Measurements from ENCODE around the gene PLXNB1. TPM values are rescaled to one million over a fixed set of nuclear protein-coding genes. Genes with fewer than 3 reads are reported as not detected.

PLXNB1 gene
- total and polyA plus RNA-seq, 2 donors, result 22.7 to 65.7 TPM

GRCh38 chr3:48425281-48425812 is 4.5 kb downstream of the PLXNB1 start:
- no peak overlapping the region for H3K27ac ChIP-seq (ENCODE audit: low read depth)
- no peaks in the 10 kb centered on the region for H3K4me1 ChIP-seq (ENCODE audit: insufficient read depth)
- H3K36me3 ChIP-seq (ENCODE audit: insufficient read depth), result no peaks in the 10 kb centered on the region
- H3K4me3 ChIP-seq (ENCODE audit: low read depth, low read length), result no peak overlapping the region
- no peak for DNase-seq (ENCODE audit: extremely low spot score)
- 36% methylated on average over 13 of the region's 13 CpGs for WGBS

DNA sequence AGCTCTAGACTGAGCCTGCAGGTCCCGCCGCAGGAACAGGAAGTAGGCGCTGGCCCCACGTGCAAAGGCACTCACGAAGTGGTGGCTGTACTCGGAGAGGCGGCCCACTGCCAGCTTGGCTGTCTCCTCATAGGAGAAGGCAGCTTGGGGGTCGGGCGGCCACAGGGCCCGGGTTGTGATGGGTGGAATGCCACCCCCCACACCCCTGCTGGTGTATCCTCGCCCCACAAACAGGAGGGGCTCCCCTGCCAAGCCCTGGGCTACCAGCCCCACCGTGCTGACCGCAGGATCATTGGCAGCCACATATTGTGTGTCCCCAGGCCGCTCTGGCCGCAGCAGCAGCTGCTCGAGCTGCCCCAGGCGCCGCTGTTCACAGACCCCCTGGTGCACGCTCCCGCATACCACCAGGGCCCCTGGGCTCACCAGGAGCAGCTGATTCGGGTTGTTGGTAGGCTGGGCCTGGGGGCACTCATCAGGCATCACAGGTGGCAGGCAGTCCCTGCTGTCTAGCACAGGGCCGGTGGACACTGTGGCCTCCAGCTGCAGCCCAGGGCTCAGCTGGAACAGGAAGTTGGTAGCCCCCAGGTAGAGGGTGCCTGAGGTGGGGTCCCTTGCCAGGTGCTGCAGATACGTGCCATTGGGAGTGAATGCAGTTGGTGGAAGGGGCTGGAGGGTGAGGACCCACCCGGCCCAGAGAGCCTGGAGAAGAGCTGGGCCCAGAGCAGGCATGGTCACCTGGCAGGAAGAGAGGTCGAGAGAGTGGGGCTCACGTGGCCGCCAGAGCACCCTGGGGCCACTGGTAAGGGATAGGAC is 5.8 kb downstream of the PLXNB1 start:
- H3K4me1 ChIP-seq (ENCODE audit: insufficient read depth), result no peaks in the 10 kb centered on the region
- WGBS, result 90% methylated on average over 27 of the region's 27 CpGs

GRCh38 chr3:48423241-48423882 is 6.5 kb downstream of the PLXNB1 start:
- Histone ChIP-seq H3K36me3 (ENCODE audit: insufficient read depth) (no peaks in the 10 kb centered on the region), H3K27ac (ENCODE audit: low read depth) (no peak overlapping the region), H3K4me1 (ENCODE audit: insufficient read depth) (no peaks in the 10 kb centered on the region), H3K4me3 (ENCODE audit: low read depth, low read length) (no peak overlapping the region)
- WGBS, result 92% methylated on average over 25 of the region's 25 CpGs
- DNase-seq (ENCODE audit: extremely low spot score), result no peak

More for the DNA sequence above, 5.8 kb downstream of the PLXNB1 start:
- Histone ChIP-seq H3K36me3 (ENCODE audit: insufficient read depth) (no peaks in the 10 kb centered on the region), H3K4me3 (ENCODE audit: low read depth, low read length) (no peak overlapping the region), H3K27ac (ENCODE audit: low read depth) (no peak overlapping the region)
- no peak for DNase-seq (ENCODE audit: extremely low spot score)

GRCh38 chr3:48422681-48423080 is 7.2 kb downstream of the PLXNB1 start:
- 91% methylated on average over 8 of the region's 8 CpGs for WGBS
- no peak overlapping the region for H3K27ac ChIP-seq (ENCODE audit: low read depth)
- no peak overlapping the region for H3K4me3 ChIP-seq (ENCODE audit: low read depth, low read length)
- H3K36me3 ChIP-seq (ENCODE audit: insufficient read depth), result no peaks in the 10 kb centered on the region
- no peaks in the 10 kb centered on the region for H3K4me1 ChIP-seq (ENCODE audit: insufficient read depth)
- DNase-seq (ENCODE audit: extremely low spot score), result no peak

DNA sequence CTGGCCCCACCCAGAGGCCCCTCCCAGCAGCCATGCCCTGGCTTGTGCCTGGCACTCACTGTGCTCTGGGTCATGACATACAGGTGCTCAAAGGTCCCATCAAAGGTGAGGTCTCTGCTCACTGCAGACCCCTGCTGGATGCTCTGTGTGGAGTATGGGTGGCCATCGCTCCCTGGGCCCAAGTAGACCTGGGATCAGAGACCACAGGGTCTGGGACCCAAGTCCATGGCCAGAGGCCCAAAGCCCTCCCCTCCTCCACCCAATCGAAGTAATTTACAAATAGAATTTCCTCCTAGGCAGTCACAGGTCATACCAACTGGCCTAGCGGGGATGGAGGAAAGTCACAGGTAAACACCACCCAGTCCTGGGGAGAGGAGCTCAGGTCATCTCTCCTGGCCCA is 7.6 kb downstream of the PLXNB1 start:
- Histone ChIP-seq H3K36me3 (ENCODE audit: insufficient read depth) (no peaks in the 10 kb centered on the region), H3K27ac (ENCODE audit: low read depth) (no peak overlapping the region), H3K4me1 (ENCODE audit: insufficient read depth) (no peaks in the 10 kb centered on the region), H3K4me3 (ENCODE audit: low read depth, low read length) (no peak overlapping the region)
- WGBS, result 92% methylated on average over 3 of the region's 3 CpGs
- no peak for DNase-seq (ENCODE audit: extremely low spot score)

- Histone ChIP-seq H3K36me3 (ENCODE audit: insufficient read depth) (no peaks in the 10 kb centered on the region), H3K27ac (ENCODE audit: low read depth) (no peak overlapping the region), H3K4me1 (ENCODE audit: insufficient read depth) (no peaks in the 10 kb centered on the region), H3K4me3 (ENCODE audit: low read depth, low read length) (no peak overlapping the region)
- no peak for DNase-seq (ENCODE audit: extremely low spot score)
- WGBS, result 95% methylated on average over 14 of the region's 14 CpGs
These were observed 9.3 kb downstream of the PLXNB1 start for GRCh38 chr3:48420561-48420960.

DNA sequence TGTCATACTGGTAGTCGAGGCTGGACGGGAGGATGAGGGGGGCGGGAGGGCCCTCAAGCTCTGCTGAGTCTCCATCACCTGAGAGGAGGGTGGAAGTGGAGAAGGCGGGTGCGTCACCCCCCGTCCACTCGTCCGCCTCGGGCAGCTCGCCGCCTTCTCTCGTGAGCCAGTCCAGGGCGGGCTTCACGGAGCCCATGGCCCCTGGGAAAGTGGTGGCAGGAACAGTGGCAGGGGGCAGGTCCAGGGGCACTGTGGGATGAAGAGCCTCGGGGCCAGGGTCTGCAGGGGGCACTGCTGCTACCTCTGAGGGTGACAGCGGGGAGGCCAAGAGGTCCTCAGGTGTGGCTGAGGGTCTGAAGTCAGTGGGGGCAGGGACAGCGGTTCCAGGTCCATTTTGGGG is 10.3 kb downstream of the PLXNB1 start:
- H3K4me3 ChIP-seq (ENCODE audit: low read depth, low read length), result no peak overlapping the region
- 93% methylated on average over 17 of the region's 17 CpGs for WGBS
- no peaks in the 10 kb centered on the region for H3K36me3 ChIP-seq (ENCODE audit: insufficient read depth)
- no peak overlapping the region for H3K27ac ChIP-seq (ENCODE audit: low read depth)
- no peaks in the 10 kb centered on the region for H3K4me1 ChIP-seq (ENCODE audit: insufficient read depth)
- DNase-seq (ENCODE audit: extremely low spot score), result no peak

- no peak for DNase-seq (ENCODE audit: extremely low spot score)
- WGBS, result 93% methylated on average over 9 of the region's 9 CpGs
- no peaks in the 10 kb centered on the region for H3K36me3 ChIP-seq (ENCODE audit: insufficient read depth)
- no peak overlapping the region for H3K27ac ChIP-seq (ENCODE audit: low read depth)
- H3K4me3 ChIP-seq (ENCODE audit: low read depth, low read length), result no peak overlapping the region
- no peaks in the 10 kb centered on the region for H3K4me1 ChIP-seq (ENCODE audit: insufficient read depth)
These were observed 10.7 kb downstream of the PLXNB1 start for GRCh38 chr3:48419149-48419548.

DNA sequence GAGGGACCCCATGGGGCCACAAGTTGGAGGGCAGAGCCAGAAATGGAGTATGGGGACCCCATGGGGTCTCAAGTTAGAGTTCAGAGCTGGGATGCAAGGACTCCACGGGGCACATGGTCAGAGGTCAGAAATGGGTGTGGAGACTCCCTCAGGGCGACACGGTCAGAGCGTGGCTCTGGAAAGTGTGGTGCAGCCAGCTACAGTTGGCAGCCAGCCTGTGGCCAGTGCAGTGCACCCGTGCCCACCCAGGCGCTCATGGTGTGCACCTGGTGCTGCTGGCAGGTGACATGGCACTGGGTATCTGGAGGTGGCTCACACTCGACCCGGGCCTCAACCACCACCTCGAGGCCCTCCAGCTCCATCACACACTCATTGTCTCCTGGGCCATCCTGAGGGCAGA is 11.2 kb downstream of the PLXNB1 start:
- Histone ChIP-seq H3K4me3 (ENCODE audit: low read depth, low read length) (no peak overlapping the region), H3K36me3 (ENCODE audit: insufficient read depth) (no peaks in the 10 kb centered on the region), H3K27ac (ENCODE audit: low read depth) (no peak overlapping the region), H3K4me1 (ENCODE audit: insufficient read depth) (no peaks in the 10 kb centered on the region)
- no peak for DNase-seq (ENCODE audit: extremely low spot score)
- WGBS, result 91% methylated on average over 9 of the region's 9 CpGs

- Histone ChIP-seq H3K4me3 (ENCODE audit: low read depth, low read length) (no peak overlapping the region), H3K4me1 (ENCODE audit: insufficient read depth) (no peaks in the 10 kb centered on the region), H3K27ac (ENCODE audit: low read depth) (no peak overlapping the region), H3K36me3 (ENCODE audit: insufficient read depth) (no peaks in the 10 kb centered on the region)
- DNase-seq (ENCODE audit: extremely low spot score), result no peak
- 94% methylated on average over 17 of the region's 17 CpGs for WGBS
These were observed 11.7 kb downstream of the PLXNB1 start for GRCh38 chr3:48418140-48418539.

DNA sequence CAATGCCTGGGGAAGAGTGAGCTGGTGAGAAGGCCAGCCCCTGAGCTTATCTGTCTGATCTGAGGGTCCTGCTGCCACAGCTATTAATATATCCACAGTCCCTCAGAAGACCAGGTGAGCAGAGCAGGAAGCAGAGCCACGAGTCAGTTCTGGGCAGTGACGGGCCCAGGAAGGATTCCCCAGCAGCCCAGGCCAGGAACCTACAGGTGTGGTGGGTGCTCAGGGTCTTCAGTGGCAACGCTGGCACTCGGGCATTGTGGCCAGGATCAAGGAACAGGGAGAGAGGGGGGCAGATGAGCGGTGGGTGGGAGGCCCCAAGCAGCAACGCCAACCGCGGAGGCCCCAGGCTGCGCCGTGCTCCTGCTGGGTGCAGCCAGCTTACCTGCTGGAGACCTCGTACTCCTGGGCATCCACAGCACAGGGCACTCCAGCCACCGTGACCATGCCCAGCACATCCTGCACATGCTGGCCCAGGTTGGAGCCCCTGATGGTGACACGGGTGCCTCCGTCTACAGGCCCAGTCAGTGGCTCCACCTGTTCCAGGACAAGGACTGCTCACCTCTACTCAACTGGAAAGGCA is 12.3 kb downstream of the PLXNB1 start:
- H3K27ac ChIP-seq (ENCODE audit: low read depth), result no peak overlapping the region
- DNase-seq (ENCODE audit: extremely low spot score), result no peak

DNA sequence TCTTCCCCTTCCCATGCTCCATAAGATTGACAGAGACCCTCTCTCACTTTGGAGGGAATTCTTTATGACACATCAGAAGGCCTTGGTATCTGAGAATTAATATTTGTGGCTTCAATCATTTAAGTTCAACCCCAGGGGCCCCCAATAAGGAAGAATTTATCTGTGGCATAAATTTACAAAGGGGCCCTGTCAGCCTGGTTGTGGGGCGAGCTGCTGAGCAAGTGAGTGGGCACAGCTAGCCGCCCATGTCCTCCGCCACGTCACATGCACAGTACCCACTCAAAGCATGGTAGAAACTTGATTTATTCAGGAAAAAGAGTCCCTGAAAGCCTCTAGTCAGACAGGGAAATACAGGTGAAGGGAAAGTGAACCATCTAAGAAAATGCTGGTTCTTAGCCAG is 13.3 kb downstream of the PLXNB1 start:
- 96% methylated on average over 4 of the region's 4 CpGs for WGBS

More for the DNA sequence above, 12.3 kb downstream of the PLXNB1 start:
- WGBS, result 92% methylated on average over 14 of the region's 14 CpGs
- H3K4me1 ChIP-seq (ENCODE audit: insufficient read depth), result no peaks in the 10 kb centered on the region
- H3K4me3 ChIP-seq (ENCODE audit: low read depth, low read length), result no peak overlapping the region
- H3K36me3 ChIP-seq (ENCODE audit: insufficient read depth), result peaks cover under 1% of the 10 kb centered on the region

GRCh38 chr3:48416091-48416505 is 13.8 kb downstream of the PLXNB1 start:
- WGBS, result 93% methylated on average over 14 of the region's 14 CpGs

More for the DNA sequence above, 13.3 kb downstream of the PLXNB1 start:
- no peaks in the 10 kb centered on the region for H3K4me1 ChIP-seq (ENCODE audit: insufficient read depth)
- peaks cover 2% of the 10 kb centered on the region for H3K36me3 ChIP-seq (ENCODE audit: insufficient read depth)
- H3K4me3 ChIP-seq (ENCODE audit: low read depth, low read length), result no peak overlapping the region
- DNase-seq (ENCODE audit: extremely low spot score), result no peak
- no peak overlapping the region for H3K27ac ChIP-seq (ENCODE audit: low read depth)

More at GRCh38 chr3:48416091-48416505, 13.8 kb downstream of the PLXNB1 start:
- Histone ChIP-seq H3K4me3 (ENCODE audit: low read depth, low read length) (no peak overlapping the region), H3K4me1 (ENCODE audit: insufficient read depth) (no peaks in the 10 kb centered on the region), H3K36me3 (ENCODE audit: insufficient read depth) (peaks cover 2% of the 10 kb centered on the region), H3K27ac (ENCODE audit: low read depth) (no peak overlapping the region)
- no peak for DNase-seq (ENCODE audit: extremely low spot score)

Data from urinary bladder (tissue), 4 donors.